T follicular helper cell (primary cell): ENCODE data around the gene BCKDHA.
"Not testable (repeated sequence)": the region's sequence is repeated elsewhere in the genome, so short reads cannot be mapped to it uniquely, and the experiment has no call there.

Experiments
- DNase-seq: peaks from one replicate; pipeline ENCODE4 v3.0.0-alpha.2; 2020; ENCODE audit warnings: low read depth

The BCKDHA gene

DNA sequence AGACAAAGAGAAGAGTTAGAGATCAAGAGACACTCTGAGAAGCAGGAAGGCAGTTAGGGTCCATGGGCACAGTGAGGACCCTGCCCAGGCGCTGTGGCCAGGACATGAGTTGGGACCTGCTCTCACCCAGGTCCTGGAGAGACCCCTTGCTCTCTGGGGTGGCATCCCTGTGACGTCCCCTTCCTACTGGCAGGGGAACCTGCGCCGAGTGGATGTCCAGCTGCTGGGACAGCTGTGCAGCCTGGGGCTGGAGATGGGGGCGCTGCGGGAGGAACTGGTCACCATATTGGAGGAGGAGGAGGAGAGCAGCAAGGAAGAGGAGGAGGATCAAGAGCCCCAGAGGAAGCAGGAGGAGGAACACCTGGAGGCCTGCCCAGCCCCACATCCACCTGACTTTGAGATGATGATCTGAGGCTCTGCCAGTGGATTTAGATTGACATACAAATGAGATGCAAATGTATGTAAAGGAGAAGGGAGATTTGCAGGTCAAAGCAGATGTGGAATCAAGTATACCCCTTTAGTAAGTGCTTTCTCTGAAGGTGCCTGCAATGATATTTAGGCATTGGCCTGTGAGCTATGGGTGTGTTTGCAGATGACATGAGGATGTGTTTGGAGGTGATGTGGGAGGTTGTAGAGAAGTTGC is 46.3 kb downstream of the BCKDHA start:
- no peak for DNase-seq

DNA sequence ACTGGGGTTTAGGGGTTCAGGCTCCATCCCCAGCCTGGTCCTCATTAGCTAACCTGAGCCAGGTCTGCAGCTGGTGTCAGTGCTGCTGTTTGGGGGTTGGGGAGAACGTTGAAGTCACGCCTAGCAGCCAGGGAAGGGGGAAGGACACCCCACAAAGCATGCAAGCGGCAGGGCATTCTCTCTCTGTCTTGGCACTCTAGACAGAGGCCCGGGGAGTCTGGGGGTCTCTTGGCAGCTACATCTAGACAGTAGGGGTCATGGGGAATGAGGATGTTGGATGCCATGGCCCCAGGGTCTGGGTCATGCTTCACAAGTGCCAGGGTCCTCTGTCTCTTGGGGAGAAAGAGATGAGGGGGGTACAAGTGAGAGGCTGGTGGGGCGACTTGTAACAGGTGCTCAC is 48.0 kb downstream of the BCKDHA start:
- DNase-seq: no peak

DNA sequence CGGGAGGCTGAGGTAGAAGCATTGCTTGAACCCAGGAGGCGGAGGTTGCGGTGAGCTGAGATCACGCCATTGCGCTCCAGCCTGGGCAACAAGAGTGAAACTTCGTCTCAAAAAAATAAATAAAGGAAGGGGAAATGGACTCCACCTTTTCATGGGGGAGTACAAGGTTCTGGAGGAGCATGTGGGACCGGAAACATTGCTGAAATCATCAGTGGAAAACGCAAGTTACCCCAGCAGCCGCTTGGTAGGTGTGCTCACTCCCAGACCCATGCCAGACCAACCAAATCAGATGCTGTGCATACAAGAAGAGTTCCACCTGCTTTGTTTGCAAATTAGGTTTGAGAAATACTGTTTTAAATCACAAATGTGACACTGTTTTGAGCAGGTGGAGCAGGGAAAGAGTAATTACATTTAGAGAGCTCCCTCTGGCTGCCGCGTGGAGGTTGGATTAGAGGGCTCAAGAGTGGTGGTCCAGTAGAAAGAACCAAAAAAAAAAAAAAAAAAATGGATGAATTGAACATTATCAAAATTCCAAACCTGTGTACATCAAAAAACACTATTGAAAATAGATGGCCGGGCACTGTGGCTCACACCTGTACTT is 50.2 kb downstream of the BCKDHA start:
- DNase-seq: no peak

DNA sequence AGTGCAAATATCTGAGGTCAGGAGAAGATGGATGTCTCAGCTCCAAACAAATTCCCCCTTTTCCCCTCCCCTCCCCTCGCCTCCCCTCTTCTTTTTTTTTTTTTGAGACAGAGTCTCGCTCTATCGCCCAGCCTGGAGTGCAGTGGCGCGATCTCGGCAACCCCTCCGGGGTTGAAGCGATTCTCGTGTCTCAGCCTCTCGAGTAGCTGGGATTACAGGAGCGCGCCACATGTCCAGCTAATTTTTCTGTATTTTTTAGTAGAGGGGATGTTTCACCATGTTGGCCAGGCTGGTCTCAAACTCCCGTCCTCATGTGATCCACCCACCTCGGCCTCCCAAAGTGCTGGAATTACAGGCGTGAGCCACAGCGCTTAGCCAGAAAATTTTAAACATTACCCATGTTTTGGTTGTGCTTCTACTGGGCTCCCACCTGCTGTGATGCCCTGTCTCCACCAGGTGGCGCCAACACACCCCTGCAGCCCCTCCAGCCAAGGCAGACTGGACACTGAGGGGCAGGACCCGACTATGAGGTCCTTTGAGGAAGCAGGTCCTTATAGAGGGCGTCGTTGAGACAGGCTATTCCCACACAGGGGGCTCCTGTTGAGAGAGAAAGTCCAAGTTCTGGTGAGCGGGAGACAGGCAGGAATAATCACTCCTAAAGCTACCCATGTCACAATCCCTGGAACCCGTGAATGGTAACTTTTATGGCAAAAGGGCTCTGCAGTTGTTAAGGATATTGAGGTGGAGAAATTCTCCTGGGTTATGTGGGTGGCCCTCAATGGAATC is 51.7 kb downstream of the BCKDHA start:
- DNase-seq: peak; percentile 56

DNA sequence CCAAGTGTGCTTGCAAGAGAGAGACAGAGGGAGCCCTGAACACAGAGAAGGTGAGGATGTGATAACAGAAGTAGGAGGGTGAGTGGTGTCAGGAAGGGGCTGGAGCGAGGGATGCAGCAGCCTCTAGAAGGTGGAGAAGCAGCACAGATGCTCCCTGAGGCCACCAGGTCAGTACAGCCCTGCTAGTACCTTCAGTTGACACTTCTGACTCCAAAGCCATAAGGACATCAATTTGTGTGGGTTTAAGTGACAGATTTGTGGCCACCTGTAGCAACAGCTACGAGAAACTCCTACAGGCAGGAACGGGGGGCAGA is 52.2 kb downstream of the BCKDHA start:
- no peak for DNase-seq

DNA sequence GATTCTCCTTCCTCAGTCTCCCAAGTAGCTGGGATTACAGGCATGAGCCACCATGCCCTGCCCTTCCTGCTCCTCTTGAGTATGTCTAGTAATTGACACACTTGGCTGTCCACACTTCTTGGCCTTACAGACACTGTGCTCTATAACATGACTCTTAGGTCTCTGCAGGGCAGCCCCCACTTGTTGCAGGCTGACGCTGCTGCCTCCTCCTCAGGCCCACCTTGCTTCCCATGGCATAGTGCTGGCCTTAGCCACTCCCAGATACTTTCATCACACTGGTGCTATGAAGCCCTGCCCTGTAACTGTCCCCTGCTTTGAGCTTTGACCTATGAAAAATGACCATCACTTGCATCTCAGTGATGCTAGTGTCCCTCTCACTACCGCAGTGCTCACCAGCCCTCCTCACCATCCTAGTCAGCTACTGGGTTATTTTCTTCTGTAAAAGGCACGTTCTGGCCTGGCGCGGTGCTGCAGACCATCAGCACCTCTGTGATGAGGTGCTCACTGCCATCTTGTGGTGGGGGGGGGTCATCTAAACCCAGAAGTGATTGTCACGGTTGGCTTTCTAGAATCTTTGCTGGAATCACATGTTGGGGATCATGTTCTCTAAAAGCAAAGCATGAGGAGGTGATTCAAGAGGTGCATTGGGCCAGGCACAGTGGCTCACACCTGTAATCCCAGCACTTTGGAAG is 55.1 kb downstream of the BCKDHA start:
- no peak for DNase-seq

DNA sequence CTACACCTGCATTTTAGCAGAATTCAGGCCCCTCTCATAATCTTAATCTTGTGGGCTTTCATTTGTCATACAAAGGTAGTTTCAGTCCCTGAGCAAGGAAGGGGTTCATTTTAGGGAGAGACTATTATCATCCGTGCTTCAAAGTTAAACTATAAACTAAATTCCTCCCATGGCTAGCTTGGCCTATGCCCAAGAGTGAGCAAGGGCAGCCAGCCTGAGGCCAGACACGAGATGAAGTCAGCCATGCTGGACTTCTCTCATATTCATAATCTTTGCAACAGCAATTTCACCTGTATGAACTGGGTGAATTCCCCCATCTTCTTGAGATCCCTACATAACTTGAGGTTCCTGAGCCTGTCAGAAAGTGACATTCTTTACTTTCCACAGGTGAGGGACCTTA is 58.3 kb downstream of the BCKDHA start:
- DNase-seq: no peak

DNA sequence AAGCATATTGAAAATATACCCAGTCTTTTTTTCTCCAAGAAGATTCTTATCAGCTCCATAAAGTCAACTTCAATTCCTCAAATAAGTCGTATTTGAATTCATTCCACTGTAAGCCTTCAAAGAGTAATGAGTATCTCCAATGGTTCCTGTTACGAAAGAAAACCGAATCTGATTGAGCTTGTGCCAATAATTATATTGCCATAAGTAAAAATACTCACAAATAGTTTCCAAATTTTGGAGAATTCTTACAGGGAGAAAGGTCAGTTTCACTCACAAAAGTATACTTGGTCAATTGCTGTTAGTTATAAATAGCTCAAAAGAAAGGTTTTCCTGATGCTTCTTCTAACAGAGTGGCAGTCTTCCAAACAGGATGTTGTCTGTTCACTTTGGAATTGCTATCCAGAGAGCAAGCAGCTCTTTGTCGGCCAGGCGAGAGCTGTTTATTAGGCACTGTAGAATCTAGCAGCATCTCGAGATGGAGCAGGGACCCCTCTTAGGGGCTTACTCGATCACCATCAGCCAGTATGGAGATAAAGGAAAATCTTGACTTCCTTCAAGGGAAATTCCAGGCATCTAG is 58.8 kb downstream of the BCKDHA start:
- DNase-seq: no peak

DNA sequence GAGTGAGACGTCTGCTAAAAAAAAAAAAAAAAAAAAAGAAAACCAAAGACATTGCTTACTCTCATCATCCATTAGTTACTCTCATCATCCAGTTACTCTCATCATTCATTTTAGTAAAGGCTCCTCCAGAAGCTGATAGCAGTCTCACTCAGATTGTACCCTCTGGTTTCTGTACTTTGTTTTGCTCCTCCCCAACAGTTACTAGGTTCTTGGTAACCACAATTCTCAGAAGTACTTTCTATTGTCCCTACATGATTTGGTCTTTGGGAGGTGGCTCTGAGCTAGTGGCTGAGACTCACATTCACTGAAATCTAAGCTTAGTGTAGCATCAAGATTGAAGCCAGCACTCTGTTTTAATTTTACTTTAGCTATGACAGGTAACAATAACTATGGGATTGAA is 59.6 kb downstream of the BCKDHA start:
- DNase-seq: no peak

DNA sequence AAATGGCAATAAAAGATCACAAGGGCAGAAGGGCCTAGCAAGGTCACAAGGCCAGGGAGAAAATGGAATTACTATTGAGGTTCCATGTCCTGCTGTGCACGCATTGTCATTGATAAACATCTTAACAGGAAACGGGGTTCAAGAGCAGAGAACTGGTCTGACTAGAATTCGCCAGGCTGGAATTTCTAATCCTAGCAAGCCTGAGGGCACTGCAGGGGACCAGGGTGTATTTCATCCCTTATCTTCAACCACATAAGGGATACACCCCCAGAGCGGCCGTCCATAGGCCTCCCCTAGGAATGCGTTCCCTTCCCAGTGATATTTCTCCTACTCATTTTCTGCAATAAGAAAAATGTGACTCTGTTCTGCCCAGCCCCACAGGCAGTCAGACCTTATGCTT is 64.9 kb downstream of the BCKDHA start:
- no peak for DNase-seq

DNA sequence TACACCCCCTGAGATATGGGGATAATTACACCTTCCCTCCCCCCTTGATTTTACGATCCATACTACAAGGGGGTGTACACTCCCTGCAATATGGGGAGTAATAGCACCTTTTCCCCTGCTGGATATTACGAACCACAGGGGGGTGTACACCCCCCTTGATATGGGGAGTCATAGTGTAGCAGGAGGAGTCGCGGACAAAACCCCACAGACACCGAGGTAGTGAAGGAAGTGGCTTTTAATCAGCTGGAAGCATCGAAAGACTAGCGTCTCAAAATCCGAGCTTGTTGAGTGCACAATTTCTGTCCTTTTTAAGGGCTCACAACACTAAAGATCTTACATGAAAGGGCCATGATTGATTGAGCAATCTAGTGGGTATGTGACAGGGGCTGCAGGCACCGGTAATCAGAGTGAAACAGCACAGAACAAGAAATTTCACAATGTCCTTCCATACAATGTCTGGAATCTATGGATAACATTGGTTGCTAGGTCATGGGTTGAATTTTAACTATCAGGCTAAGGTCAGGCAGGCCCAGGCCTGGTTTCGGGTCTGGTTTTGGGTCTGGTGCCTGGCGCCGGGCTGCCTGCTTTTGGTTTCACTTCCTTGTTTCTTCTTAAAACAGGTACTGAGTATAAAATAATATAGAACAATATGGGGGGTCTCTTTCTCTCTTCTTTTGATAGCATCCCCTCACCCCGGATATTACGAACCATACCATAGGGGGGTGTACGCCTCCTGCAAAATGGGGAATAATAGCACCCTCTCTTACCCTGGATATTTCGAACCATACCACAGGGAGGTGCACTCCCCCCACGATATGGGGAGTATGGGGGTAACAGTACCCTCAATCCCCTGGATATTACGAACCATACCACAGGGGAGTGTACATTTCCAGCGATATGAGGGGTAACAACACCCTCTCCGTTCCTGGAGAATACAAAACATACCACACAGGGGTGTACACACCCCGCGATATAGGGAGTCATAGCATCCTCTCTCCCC is 65.9 kb downstream of the BCKDHA start:
- DNase-seq: not testable (repeated sequence)
